Measurements from ENCODE around the gene TGM2. TPM values are rescaled to one million over a fixed set of nuclear protein-coding genes. Genes with fewer than 3 reads are reported as not detected.

TGM2 gene
- total RNA-seq, 4 donors from 2014 or later = 14.2 to 52.0 (median 21.7) TPM

DNA sequence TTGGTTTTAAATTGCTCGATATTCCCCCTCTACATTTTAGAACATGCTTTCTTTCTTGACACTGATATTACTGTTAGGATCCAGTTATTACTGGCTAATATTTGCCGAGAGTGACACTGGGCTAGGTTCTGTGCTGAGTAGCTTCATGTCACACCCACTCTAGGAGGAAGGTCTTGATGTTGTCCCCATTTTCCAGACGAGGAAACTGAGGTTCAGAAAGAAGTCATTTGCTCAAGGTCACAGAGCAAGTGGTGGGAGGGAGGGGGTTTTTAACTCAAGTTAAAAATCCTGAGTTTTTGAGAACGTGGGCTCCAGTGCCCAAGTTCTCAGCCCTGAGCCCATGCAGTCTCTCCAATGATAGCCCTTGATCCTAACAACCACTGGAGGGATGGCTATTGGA, 18.9 kb downstream of the TGM2 start:
- H3K9me3 ChIP-seq = no peaks in the 10 kb centered on the region
- in situ Hi-C loops (cut with MboI; ENCODE audit: low pct_ligation_motif_present in 1 of 4, low pct_unique_long_range_greater_than_20kb in 1 of 4, low sequenced_read_pairs in 3 of 4) (no loop called here), intact Hi-C loops (cut with DNase I; ENCODE audit: low total_unique reads) (loop anchor here (10.0 kb wide), 1 partner anchor 1731 kb away; no protein-coding TSS in a partner anchor)
- 80 to 86% methylated on average over 4 of the region's 4 CpGs for WGBS, 2 donors (ENCODE audit: low coverage in 1 of 2)
- H3K36me3 ChIP-seq = no peaks in the 10 kb centered on the region
- H3K4me1 ChIP-seq = peaks cover 13 to 31% (median 25%) of the 10 kb centered on the region in 4 donors
- H3K27ac ChIP-seq = no peak overlapping the region
- DNase-seq = no peak
- H3K4me3 ChIP-seq = no peak overlapping the region
- no peaks in the 10 kb centered on the region for H3K27me3 ChIP-seq
- TF ChIP-seq POLR2A (IDR thresholded peaks at IDR 0.05) (no peak), EP300 (IDR thresholded peaks at IDR 0.05; ENCODE audit: low read depth) (no peak), POLR2AphosphoS5 (IDR thresholded peaks at IDR 0.05) (no peak)
- TF ChIP-seq, protein P1, sequence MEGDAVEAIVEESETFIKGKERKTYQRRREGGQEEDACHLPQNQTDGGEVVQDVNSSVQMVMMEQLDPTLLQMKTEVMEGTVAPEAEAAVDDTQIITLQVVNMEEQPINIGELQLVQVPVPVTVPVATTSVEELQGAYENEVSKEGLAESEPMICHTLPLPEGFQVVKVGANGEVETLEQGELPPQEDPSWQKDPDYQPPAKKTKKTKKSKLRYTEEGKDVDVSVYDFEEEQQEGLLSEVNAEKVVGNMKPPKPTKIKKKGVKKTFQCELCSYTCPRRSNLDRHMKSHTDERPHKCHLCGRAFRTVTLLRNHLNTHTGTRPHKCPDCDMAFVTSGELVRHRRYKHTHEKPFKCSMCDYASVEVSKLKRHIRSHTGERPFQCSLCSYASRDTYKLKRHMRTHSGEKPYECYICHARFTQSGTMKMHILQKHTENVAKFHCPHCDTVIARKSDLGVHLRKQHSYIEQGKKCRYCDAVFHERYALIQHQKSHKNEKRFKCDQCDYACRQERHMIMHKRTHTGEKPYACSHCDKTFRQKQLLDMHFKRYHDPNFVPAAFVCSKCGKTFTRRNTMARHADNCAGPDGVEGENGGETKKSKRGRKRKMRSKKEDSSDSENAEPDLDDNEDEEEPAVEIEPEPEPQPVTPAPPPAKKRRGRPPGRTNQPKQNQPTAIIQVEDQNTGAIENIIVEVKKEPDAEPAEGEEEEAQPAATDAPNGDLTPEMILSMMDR (IDR thresholded peaks at IDR 0.05) = no peak

DNA sequence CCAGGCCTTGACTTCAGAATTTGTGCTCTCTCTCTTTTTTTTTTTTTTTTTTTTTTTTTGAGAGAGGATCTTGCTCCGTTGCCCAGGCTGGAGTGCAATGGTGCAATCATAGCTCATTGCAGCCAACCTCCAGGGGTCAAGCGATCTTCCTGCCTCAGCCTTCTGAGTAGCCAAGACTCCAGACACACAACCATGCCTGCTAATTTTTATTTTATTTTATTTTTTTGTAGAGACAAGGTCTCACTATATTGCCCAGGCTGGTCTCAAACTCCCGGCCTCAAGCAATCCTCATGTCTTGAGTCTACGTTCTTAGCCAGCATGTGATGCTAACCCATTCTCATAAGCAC, 19.4 kb downstream of the TGM2 start:
- DNase-seq = no peak
- in situ Hi-C loops (cut with MboI; ENCODE audit: low pct_ligation_motif_present in 1 of 4, low pct_unique_long_range_greater_than_20kb in 1 of 4, low sequenced_read_pairs in 3 of 4) = no loop called here
- peaks cover 13 to 31% (median 25%) of the 10 kb centered on the region in 4 donors for H3K4me1 ChIP-seq
- no peak overlapping the region for H3K4me3 ChIP-seq
- H3K9me3 ChIP-seq = no peaks in the 10 kb centered on the region
- H3K36me3 ChIP-seq = no peaks in the 10 kb centered on the region
- TF ChIP-seq EP300 (IDR thresholded peaks at IDR 0.05; ENCODE audit: low read depth) (no peak), POLR2AphosphoS5 (IDR thresholded peaks at IDR 0.05) (no peak), POLR2A (IDR thresholded peaks at IDR 0.05) (no peak)
- TF ChIP-seq, protein P1 (IDR thresholded peaks at IDR 0.05) = no peak
- no peaks in the 10 kb centered on the region for H3K27me3 ChIP-seq
- no peak overlapping the region for H3K27ac ChIP-seq
- 97 to 100% methylated on average over 2 to 4 of the region's 4 CpGs for WGBS, 2 donors (ENCODE audit: low coverage in 1 of 2)
- intact Hi-C loops (cut with DNase I; ENCODE audit: low total_unique reads) = loop anchor here (10.0 kb wide), 1 partner anchor 1731 kb away; no protein-coding TSS in a partner anchor

DNA sequence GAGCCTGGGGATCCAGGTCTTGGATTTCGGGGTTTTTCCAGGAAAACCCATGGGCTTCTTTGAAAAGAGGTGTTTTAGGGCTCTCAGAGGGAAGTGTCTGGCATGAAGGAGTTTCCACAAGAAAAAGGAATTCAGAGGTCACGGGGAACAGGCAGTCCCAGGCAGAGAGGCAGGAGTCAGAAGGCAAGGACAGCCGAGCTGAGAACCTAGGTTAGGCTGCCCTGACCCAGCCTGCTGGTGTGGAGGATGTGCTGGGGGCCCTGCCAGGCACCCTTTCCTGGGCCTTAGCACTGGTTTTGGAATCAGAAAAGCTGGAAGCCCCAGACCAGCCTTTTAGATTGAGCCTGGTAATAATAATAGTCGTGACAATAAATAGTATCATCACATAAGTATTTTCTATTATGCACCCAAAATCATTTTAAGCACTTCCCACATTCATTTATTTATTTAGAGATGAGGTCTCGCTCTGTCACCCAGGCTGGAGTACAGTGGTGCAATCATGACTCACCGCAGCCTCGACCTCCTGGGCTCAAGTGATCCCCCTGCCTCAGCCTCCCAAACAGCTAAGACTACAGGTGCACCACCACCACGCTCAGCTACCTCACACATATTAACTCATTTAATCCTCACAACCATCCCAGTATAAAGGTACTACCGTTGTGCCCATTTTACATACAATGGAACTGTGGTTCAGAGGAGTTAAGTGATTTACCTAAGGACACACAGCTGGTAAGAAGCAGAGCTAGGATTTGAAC, 19.9 kb downstream of the TGM2 start:
- peaks cover 16 to 31% (median 29%) of the 10 kb centered on the region in 4 donors for H3K4me1 ChIP-seq
- TF ChIP-seq POLR2AphosphoS5 (IDR thresholded peaks at IDR 0.05) (no peak), EP300 (IDR thresholded peaks at IDR 0.05; ENCODE audit: low read depth) (no peak), POLR2A (IDR thresholded peaks at IDR 0.05) (no peak)
- TF ChIP-seq, protein P1 (IDR thresholded peaks at IDR 0.05) = no peak
- H3K27me3 ChIP-seq = no peaks in the 10 kb centered on the region
- in situ Hi-C loops (cut with MboI; ENCODE audit: low pct_ligation_motif_present in 1 of 4, low pct_unique_long_range_greater_than_20kb in 1 of 4, low sequenced_read_pairs in 3 of 4) (no loop called here), intact Hi-C loops (cut with DNase I; ENCODE audit: low total_unique reads) (loop anchor here (10.0 kb wide), 1 partner anchor 1730 kb away; no protein-coding TSS in a partner anchor)
- H3K4me3 ChIP-seq = no peak overlapping the region
- H3K36me3 ChIP-seq = no peaks in the 10 kb centered on the region
- H3K9me3 ChIP-seq = no peaks in the 10 kb centered on the region
- peak overlapping the region; percentile 62 to 82 (median 78) for H3K27ac ChIP-seq
- no peak for DNase-seq
- WGBS, 2 donors (ENCODE audit: low coverage in 1 of 2) = 71 to 80% methylated on average over 4 to 9 of the region's 9 CpGs

DNA sequence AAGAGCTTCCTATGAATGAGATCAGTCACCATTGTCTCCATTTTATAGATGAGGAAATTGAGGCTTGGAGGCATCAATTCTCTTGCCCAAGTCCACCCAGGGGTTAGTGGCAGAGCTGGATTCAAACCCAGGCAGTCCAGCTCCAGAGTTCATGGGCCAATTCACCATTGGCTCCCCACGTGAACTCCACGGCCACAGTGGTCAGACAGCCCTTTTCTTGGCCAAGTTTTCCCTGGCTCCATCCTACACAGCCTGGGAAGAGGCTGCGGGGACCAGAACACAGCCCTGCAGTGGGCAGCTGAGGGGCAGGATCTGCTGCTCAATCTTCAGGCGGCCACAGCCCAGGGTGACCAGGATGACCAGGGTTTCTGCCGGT, 20.5 kb downstream of the TGM2 start:
- Histone ChIP-seq H3K27me3 (no peaks in the 10 kb centered on the region), H3K36me3 (no peaks in the 10 kb centered on the region), H3K4me1 (peaks cover 16 to 34% (median 32%) of the 10 kb centered on the region in 4 donors), H3K4me3 (no peak overlapping the region), H3K27ac (peak overlapping the region; percentile 62 to 82 (median 78)), H3K9me3 (no peaks in the 10 kb centered on the region)
- no peak for DNase-seq
- TF ChIP-seq POLR2A (IDR thresholded peaks at IDR 0.05) (no peak), POLR2AphosphoS5 (IDR thresholded peaks at IDR 0.05) (no peak), EP300 (IDR thresholded peaks at IDR 0.05; ENCODE audit: low read depth) (no peak)
- TF ChIP-seq, protein P1 (IDR thresholded peaks at IDR 0.05) = no peak
- intact Hi-C loops (cut with DNase I; ENCODE audit: low total_unique reads) = loop anchor here (10.0 kb wide), 1 partner anchor 1730 kb away; no protein-coding TSS in a partner anchor
- in situ Hi-C loops (cut with MboI; ENCODE audit: low pct_ligation_motif_present in 1 of 4, low pct_unique_long_range_greater_than_20kb in 1 of 4, low sequenced_read_pairs in 3 of 4) = no loop called here
- 87% methylated on average over 4 of the region's 5 CpGs; no CpG with 5 or more reads in 1 of the 2 donors for WGBS, 2 donors (ENCODE audit: low coverage in 1 of 2)
